ENCODE results near the gene CDC42BPB.

- no peak for TF ChIP-seq CTCF (IDR thresholded peaks at IDR 0.05; ENCODE audit: insufficient read depth, low read length, poor library complexity, severe bottlenecking)
- no peak for TF ChIP-seq EZH2phosphoT487 (conservative IDR thresholded peaks at IDR 0.05; ENCODE audit: low read length)
These were observed 155.3 kb downstream of the CDC42BPB start for GRCh38 chr14:102902086-102902485.

Measured in SU-DHL-6 (cell line).